Measurements from ENCODE around the gene PHF20.
"Not testable (repeated sequence)": the region's sequence is repeated elsewhere in the genome, so short reads cannot be mapped to it uniquely, and the experiment has no call there.

PHF20 gene

GRCh38 chr20:35882427-35883161 lies 110.8 kb downstream of the PHF20 start:
- not testable (repeated sequence) for H3K4me3 ChIP-seq (ENCODE audit: low read depth in 1 of 2, low read length in 2 of 2); H3K9ac ChIP-seq (ENCODE audit: low read length); H3K27me3 ChIP-seq (ENCODE audit: control insufficient read depth in 1 of 2, insufficient read depth in 2 of 2, low read length in 2 of 2); H3K9me3 ChIP-seq (ENCODE audit: low read length); H3K36me3 ChIP-seq (ENCODE audit: insufficient read depth, low read length); H3K27ac ChIP-seq (ENCODE audit: low read depth, low read length)
- peaks cover 12% of the 10 kb centered on the region for H3K4me1 ChIP-seq (ENCODE audit: insufficient read depth, low read length)

- peak overlapping the region in 1 of 2 donors; percentile 14 for H3K4me3 ChIP-seq (ENCODE audit: low read depth in 1 of 2, low read length in 2 of 2)
- no peaks in the 10 kb centered on the region for H3K27me3 ChIP-seq (ENCODE audit: control insufficient read depth in 1 of 2, insufficient read depth in 2 of 2, low read length in 2 of 2)
- no peaks in the 10 kb centered on the region for H3K9me3 ChIP-seq (ENCODE audit: low read length)
- H3K4me1 ChIP-seq (ENCODE audit: insufficient read depth, low read length) = peaks cover 12% of the 10 kb centered on the region
- no peaks in the 10 kb centered on the region for H3K36me3 ChIP-seq (ENCODE audit: insufficient read depth, low read length)
- peak overlapping the region; percentile 41 for H3K27ac ChIP-seq (ENCODE audit: low read depth, low read length)
- H3K9ac ChIP-seq (ENCODE audit: low read length) = no peak overlapping the region
These were observed 111.5 kb downstream of the PHF20 start for GRCh38 chr20:35883336-35883777.

GRCh38 chr20:35883778-35884540 lies 112.1 kb downstream of the PHF20 start:
- Histone ChIP-seq H3K27ac (ENCODE audit: low read depth, low read length) (peak overlapping the region; percentile 41), H3K4me1 (ENCODE audit: insufficient read depth, low read length) (peaks cover 12% of the 10 kb centered on the region), H3K9me3 (ENCODE audit: low read length) (no peaks in the 10 kb centered on the region), H3K4me3 (ENCODE audit: low read depth in 1 of 2, low read length in 2 of 2) (peak overlapping the region in 1 of 2 donors; percentile 14), H3K36me3 (ENCODE audit: insufficient read depth, low read length) (no peaks in the 10 kb centered on the region), H3K27me3 (ENCODE audit: control insufficient read depth in 1 of 2, insufficient read depth in 2 of 2, low read length in 2 of 2) (no peaks in the 10 kb centered on the region), H3K9ac (ENCODE audit: low read length) (no peak overlapping the region)

GRCh38 chr20:35884541-35884865 lies 112.7 kb downstream of the PHF20 start:
- Histone ChIP-seq H3K4me1 (ENCODE audit: insufficient read depth, low read length) (peaks cover 12% of the 10 kb centered on the region), H3K9ac (ENCODE audit: low read length) (no peak overlapping the region), H3K9me3 (ENCODE audit: low read length) (no peaks in the 10 kb centered on the region), H3K27me3 (ENCODE audit: control insufficient read depth in 1 of 2, insufficient read depth in 2 of 2, low read length in 2 of 2) (no peaks in the 10 kb centered on the region), H3K4me3 (ENCODE audit: low read depth in 1 of 2, low read length in 2 of 2) (no peak overlapping the region), H3K27ac (ENCODE audit: low read depth, low read length) (peak overlapping the region; percentile 41), H3K36me3 (ENCODE audit: insufficient read depth, low read length) (no peaks in the 10 kb centered on the region)

GRCh38 chr20:35885212-35885611 lies 113.4 kb downstream of the PHF20 start:
- no peak overlapping the region for H3K27ac ChIP-seq (ENCODE audit: low read depth, low read length)
- H3K4me1 ChIP-seq (ENCODE audit: insufficient read depth, low read length) = peaks cover 12% of the 10 kb centered on the region
- no peaks in the 10 kb centered on the region for H3K27me3 ChIP-seq (ENCODE audit: control insufficient read depth in 1 of 2, insufficient read depth in 2 of 2, low read length in 2 of 2)
- H3K9ac ChIP-seq (ENCODE audit: low read length) = no peak overlapping the region
- H3K4me3 ChIP-seq (ENCODE audit: low read depth in 1 of 2, low read length in 2 of 2) = no peak overlapping the region
- no peaks in the 10 kb centered on the region for H3K36me3 ChIP-seq (ENCODE audit: insufficient read depth, low read length)
- no peaks in the 10 kb centered on the region for H3K9me3 ChIP-seq (ENCODE audit: low read length)

GRCh38 chr20:35886537-35886936 lies 114.7 kb downstream of the PHF20 start:
- Histone ChIP-seq H3K36me3 (ENCODE audit: insufficient read depth, low read length) (no peaks in the 10 kb centered on the region), H3K9me3 (ENCODE audit: low read length) (no peaks in the 10 kb centered on the region), H3K9ac (ENCODE audit: low read length) (no peak overlapping the region), H3K4me3 (ENCODE audit: low read depth in 1 of 2, low read length in 2 of 2) (no peak overlapping the region), H3K27ac (ENCODE audit: low read depth, low read length) (no peak overlapping the region), H3K4me1 (ENCODE audit: insufficient read depth, low read length) (peaks cover 12% of the 10 kb centered on the region), H3K27me3 (ENCODE audit: control insufficient read depth in 1 of 2, insufficient read depth in 2 of 2, low read length in 2 of 2) (no peaks in the 10 kb centered on the region)

GRCh38 chr20:35887393-35888064 lies 115.7 kb downstream of the PHF20 start:
- no peak overlapping the region for H3K4me3 ChIP-seq (ENCODE audit: low read depth in 1 of 2, low read length in 2 of 2)
- H3K9ac ChIP-seq (ENCODE audit: low read length) = no peak overlapping the region
- H3K36me3 ChIP-seq (ENCODE audit: insufficient read depth, low read length) = no peaks in the 10 kb centered on the region
- H3K27ac ChIP-seq (ENCODE audit: low read depth, low read length) = peak overlapping the region; percentile 13
- H3K9me3 ChIP-seq (ENCODE audit: low read length) = no peaks in the 10 kb centered on the region
- H3K4me1 ChIP-seq (ENCODE audit: insufficient read depth, low read length) = peaks cover 12% of the 10 kb centered on the region
- H3K27me3 ChIP-seq (ENCODE audit: control insufficient read depth in 1 of 2, insufficient read depth in 2 of 2, low read length in 2 of 2) = no peaks in the 10 kb centered on the region

GRCh38 chr20:35888657-35889056 lies 116.8 kb downstream of the PHF20 start:
- Histone ChIP-seq H3K36me3 (ENCODE audit: insufficient read depth, low read length) (no peaks in the 10 kb centered on the region), H3K27ac (ENCODE audit: low read depth, low read length) (no peak overlapping the region)

GRCh38 chr20:35891375-35891774 lies 119.6 kb downstream of the PHF20 start:
- Histone ChIP-seq H3K27me3 (ENCODE audit: control insufficient read depth in 1 of 2, insufficient read depth in 2 of 2, low read length in 2 of 2) (no peaks in the 10 kb centered on the region), H3K9ac (ENCODE audit: low read length) (no peak overlapping the region), H3K4me1 (ENCODE audit: insufficient read depth, low read length) (peaks cover 4% of the 10 kb centered on the region), H3K4me3 (ENCODE audit: low read depth in 1 of 2, low read length in 2 of 2) (no peak overlapping the region), H3K36me3 (ENCODE audit: insufficient read depth, low read length) (no peaks in the 10 kb centered on the region), H3K27ac (ENCODE audit: low read depth, low read length) (no peak overlapping the region), H3K9me3 (ENCODE audit: low read length) (no peaks in the 10 kb centered on the region)

More at GRCh38 chr20:35888657-35889056, 116.8 kb downstream of the PHF20 start:
- H3K27me3 ChIP-seq (ENCODE audit: control insufficient read depth in 1 of 2, insufficient read depth in 2 of 2, low read length in 2 of 2) = no peaks in the 10 kb centered on the region
- no peak overlapping the region for H3K4me3 ChIP-seq (ENCODE audit: low read depth in 1 of 2, low read length in 2 of 2)
- no peak overlapping the region for H3K9ac ChIP-seq (ENCODE audit: low read length)
- H3K9me3 ChIP-seq (ENCODE audit: low read length) = no peaks in the 10 kb centered on the region
- peaks cover 12% of the 10 kb centered on the region for H3K4me1 ChIP-seq (ENCODE audit: insufficient read depth, low read length)

GRCh38 chr20:35892871-35893270 lies 121.1 kb downstream of the PHF20 start:
- Histone ChIP-seq H3K9ac (ENCODE audit: low read length) (no peak overlapping the region), H3K27ac (ENCODE audit: low read depth, low read length) (no peak overlapping the region), H3K9me3 (ENCODE audit: low read length) (no peaks in the 10 kb centered on the region), H3K4me1 (ENCODE audit: insufficient read depth, low read length) (no peaks in the 10 kb centered on the region), H3K4me3 (ENCODE audit: low read depth in 1 of 2, low read length in 2 of 2) (no peak overlapping the region), H3K27me3 (ENCODE audit: control insufficient read depth in 1 of 2, insufficient read depth in 2 of 2, low read length in 2 of 2) (no peaks in the 10 kb centered on the region), H3K36me3 (ENCODE audit: insufficient read depth, low read length) (no peaks in the 10 kb centered on the region)

- no peak overlapping the region for H3K27ac ChIP-seq (ENCODE audit: low read depth, low read length)
- no peaks in the 10 kb centered on the region for H3K9me3 ChIP-seq (ENCODE audit: low read length)
- H3K4me3 ChIP-seq (ENCODE audit: low read depth in 1 of 2, low read length in 2 of 2) = no peak overlapping the region
- no peak overlapping the region for H3K9ac ChIP-seq (ENCODE audit: low read length)
- H3K36me3 ChIP-seq (ENCODE audit: insufficient read depth, low read length) = no peaks in the 10 kb centered on the region
- no peaks in the 10 kb centered on the region for H3K4me1 ChIP-seq (ENCODE audit: insufficient read depth, low read length)
- no peaks in the 10 kb centered on the region for H3K27me3 ChIP-seq (ENCODE audit: control insufficient read depth in 1 of 2, insufficient read depth in 2 of 2, low read length in 2 of 2)
These were observed 122.1 kb downstream of the PHF20 start for GRCh38 chr20:35893942-35894341.

All from muscle layer of colon (tissue), 2 donors.